Measurements from ENCODE around the gene P3H4.

- TF ChIP-seq POLR2A (IDR thresholded peaks at IDR 0.05) (no peak), POLR2AphosphoS5 (IDR thresholded peaks at IDR 0.05) (no peak), EP300 (IDR thresholded peaks at IDR 0.05) (no peak)
- TF ChIP-seq, protein P1, sequence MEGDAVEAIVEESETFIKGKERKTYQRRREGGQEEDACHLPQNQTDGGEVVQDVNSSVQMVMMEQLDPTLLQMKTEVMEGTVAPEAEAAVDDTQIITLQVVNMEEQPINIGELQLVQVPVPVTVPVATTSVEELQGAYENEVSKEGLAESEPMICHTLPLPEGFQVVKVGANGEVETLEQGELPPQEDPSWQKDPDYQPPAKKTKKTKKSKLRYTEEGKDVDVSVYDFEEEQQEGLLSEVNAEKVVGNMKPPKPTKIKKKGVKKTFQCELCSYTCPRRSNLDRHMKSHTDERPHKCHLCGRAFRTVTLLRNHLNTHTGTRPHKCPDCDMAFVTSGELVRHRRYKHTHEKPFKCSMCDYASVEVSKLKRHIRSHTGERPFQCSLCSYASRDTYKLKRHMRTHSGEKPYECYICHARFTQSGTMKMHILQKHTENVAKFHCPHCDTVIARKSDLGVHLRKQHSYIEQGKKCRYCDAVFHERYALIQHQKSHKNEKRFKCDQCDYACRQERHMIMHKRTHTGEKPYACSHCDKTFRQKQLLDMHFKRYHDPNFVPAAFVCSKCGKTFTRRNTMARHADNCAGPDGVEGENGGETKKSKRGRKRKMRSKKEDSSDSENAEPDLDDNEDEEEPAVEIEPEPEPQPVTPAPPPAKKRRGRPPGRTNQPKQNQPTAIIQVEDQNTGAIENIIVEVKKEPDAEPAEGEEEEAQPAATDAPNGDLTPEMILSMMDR (IDR thresholded peaks at IDR 0.05), result no peak
Measured at GRCh38 chr17:41772586-41773189, 39.1 kb downstream of the P3H4 start.
